ENCODE data around the gene TAF11L6. TPM values are rescaled to one million over a fixed set of nuclear protein-coding genes. Genes with fewer than 3 reads are reported as not detected.
"Not testable (repeated sequence)": the region's sequence is repeated elsewhere in the genome, so short reads cannot be mapped to it uniquely, and the experiment has no call there.

TAF11L6 gene
- total RNA-seq, result not detected

DNA sequence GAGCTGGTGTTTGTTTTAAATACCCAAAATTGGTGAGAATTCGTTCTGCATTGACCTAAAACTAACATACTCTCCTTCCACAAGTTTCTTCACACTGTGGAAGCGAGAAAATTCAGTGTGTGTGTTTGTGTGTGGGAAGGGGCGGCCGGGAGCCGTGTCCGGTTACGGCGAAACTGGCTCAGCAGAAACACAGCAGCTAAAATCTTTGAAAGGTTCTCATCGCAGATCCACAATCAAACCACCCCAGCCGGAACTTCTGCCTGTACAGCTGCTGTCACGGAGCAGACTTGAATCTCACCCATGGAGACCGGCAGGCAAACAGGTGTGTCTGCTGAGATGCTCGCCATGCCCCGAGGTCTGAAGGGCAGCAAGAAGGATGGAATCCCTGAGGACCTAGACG lies at the start of gene TAF11L6:
Gene TAF11L6, plus strand, starts transcription at position 301 of the 400 bp plus-strand sequence.
- H3K36me3 ChIP-seq; H3K27me3 ChIP-seq; ATAC-seq (ENCODE audit: low FRiP score in 2 of 2); H3K27ac ChIP-seq; DNase-seq; H3K4me1 ChIP-seq; H3K9me3 ChIP-seq; H3K4me3 ChIP-seq: not testable (repeated sequence)
- no CpG with 5 or more reads among the region's 15 CpGs for whole genome bisulfite sequencing, 2 donors

DNA sequence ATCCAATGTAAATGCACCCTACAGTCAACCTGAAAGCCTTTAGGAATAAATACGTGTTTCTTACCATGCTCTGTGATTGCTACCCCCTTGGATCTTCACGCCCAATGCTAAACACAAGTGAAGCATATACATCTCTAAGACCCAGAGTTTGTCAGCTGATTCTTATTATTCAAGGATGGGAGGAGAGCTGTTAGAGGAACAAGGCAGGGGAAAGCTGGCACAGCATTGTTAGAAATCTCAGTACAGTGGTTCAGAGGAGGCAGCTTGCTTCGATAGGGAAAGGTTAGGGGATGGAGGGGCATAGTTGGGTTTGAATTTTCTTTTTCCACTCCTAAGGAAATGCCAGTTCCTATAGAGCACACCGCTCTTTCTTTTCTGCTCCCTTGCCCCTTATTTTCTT lies 47.1 kb upstream of the TAF11L6 start:
- WGBS, 2 donors, result 77 to 81% methylated on average over 4 of the region's 4 CpGs
- no peak overlapping the region for H3K4me3 ChIP-seq
- no peaks in the 10 kb centered on the region for H3K4me1 ChIP-seq
- no peaks in the 10 kb centered on the region for H3K27me3 ChIP-seq
- no peaks in the 10 kb centered on the region for H3K9me3 ChIP-seq
- ATAC-seq (ENCODE audit: low FRiP score in 2 of 2), result no peak
- no peak for DNase-seq
- no peaks in the 10 kb centered on the region for H3K36me3 ChIP-seq
- TF ChIP-seq, protein P1, sequence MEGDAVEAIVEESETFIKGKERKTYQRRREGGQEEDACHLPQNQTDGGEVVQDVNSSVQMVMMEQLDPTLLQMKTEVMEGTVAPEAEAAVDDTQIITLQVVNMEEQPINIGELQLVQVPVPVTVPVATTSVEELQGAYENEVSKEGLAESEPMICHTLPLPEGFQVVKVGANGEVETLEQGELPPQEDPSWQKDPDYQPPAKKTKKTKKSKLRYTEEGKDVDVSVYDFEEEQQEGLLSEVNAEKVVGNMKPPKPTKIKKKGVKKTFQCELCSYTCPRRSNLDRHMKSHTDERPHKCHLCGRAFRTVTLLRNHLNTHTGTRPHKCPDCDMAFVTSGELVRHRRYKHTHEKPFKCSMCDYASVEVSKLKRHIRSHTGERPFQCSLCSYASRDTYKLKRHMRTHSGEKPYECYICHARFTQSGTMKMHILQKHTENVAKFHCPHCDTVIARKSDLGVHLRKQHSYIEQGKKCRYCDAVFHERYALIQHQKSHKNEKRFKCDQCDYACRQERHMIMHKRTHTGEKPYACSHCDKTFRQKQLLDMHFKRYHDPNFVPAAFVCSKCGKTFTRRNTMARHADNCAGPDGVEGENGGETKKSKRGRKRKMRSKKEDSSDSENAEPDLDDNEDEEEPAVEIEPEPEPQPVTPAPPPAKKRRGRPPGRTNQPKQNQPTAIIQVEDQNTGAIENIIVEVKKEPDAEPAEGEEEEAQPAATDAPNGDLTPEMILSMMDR (IDR thresholded peaks at IDR 0.05), result no peak
- TF ChIP-seq POLR2AphosphoS5 (IDR thresholded peaks at IDR 0.05) (no peak), POLR2A (IDR thresholded peaks at IDR 0.05) (no peak), EP300 (IDR thresholded peaks at IDR 0.05) (no peak)
- no peak overlapping the region for H3K27ac ChIP-seq

DNA sequence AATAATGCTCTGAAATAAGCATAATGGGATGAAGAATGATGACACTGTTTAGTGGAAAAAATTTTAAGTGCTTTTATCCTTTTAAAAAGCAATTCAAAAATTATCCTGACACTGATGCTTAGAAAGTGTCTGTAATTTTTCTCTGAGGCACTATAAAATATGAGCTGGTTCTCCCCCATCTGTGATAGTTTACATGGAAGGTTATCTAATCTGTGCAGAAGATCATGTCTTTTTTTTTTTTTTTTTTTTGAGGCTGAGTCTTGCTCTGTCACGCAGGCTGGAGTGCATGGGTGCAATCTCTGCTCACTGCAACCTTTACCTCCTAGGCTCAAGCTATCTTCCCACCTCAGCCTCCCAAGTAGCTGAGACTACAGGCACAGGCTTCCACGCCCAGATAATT lies 45.7 kb upstream of the TAF11L6 start:
- no peak overlapping the region for H3K4me3 ChIP-seq
- no peak overlapping the region for H3K27ac ChIP-seq
- DNase-seq (no peak), ATAC-seq (ENCODE audit: low FRiP score in 2 of 2) (no peak)
- no peaks in the 10 kb centered on the region for H3K9me3 ChIP-seq
- no peaks in the 10 kb centered on the region for H3K36me3 ChIP-seq
- TF ChIP-seq, protein P1 (IDR thresholded peaks at IDR 0.05), result no peak
- no peak for TF ChIP-seq POLR2A (IDR thresholded peaks at IDR 0.05)
- no peak for TF ChIP-seq EP300 (IDR thresholded peaks at IDR 0.05)
- no peak for TF ChIP-seq POLR2AphosphoS5 (IDR thresholded peaks at IDR 0.05)
- no peaks in the 10 kb centered on the region for H3K27me3 ChIP-seq
- WGBS, 2 donors, result 58 to 71% methylated on average over 2 of the region's 2 CpGs
- no peaks in the 10 kb centered on the region for H3K4me1 ChIP-seq

DNA sequence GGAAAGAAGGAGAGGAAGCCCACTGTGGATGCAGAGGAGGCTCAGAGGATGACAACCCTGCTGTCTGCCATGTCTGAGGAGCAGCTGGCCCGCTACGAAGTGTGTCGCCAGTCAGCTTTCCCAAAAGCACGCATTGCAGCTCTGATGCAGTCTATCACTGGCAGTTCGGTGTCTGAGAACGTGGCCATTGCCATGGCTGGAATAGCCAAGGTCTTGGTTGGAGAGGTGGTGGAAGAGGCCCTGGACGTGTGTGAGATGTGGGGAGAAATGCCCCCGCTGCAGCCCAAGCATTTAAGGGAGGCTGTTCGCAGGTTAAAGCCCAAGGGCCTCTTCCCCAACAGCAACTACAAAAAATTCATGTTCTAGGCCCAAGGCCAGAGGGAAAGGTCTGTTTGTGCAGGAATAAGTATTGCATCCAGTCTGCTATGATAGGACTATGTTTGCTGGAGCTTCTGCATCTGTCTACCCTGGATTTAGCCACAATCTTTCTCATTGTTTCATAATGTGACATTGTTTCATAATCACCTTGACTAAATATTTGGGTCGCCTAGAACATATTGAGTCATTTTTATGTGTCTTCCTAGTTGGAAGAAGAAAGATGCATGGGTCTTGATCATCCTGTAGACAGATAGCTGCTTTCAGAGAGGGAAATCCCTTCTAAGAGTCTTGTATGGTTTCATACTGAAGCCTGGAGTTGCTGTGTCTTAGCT lies 41.9 kb upstream of the TAF11L6 start:
- not testable (repeated sequence) for H3K27ac ChIP-seq; H3K9me3 ChIP-seq; H3K36me3 ChIP-seq; H3K4me3 ChIP-seq; H3K4me1 ChIP-seq; ATAC-seq (ENCODE audit: low FRiP score in 2 of 2); DNase-seq; H3K27me3 ChIP-seq
- 87 to 92% methylated on average over 10 of the region's 10 CpGs for WGBS, 2 donors

DNA sequence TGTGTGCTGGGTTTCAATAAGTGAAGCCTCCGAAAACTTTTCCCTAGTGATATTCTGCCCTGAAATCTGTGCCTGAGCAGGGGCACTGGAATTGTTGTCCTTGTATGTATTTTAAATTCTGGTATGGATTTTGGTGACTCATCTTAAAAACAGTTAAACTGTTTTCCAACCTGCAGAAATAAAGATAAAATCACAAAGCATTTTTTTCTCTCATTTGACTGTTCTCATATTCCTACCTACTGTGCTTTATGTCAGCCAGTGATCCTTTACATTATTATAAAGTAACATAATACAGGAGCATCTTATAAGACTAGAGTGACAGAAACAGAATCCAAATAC lies 41.3 kb upstream of the TAF11L6 start:
- ATAC-seq (ENCODE audit: low FRiP score in 2 of 2) (no peak), DNase-seq (no peak)
- Histone ChIP-seq H3K4me1 (no peaks in the 10 kb centered on the region), H3K27ac (no peak overlapping the region), H3K27me3 (no peaks in the 10 kb centered on the region), H3K36me3 (no peaks in the 10 kb centered on the region), H3K9me3 (no peaks in the 10 kb centered on the region), H3K4me3 (no peak overlapping the region)
- WGBS, 2 donors, result 81 to 94% methylated on average over 1 of the region's 1 CpG
- TF ChIP-seq EP300 (IDR thresholded peaks at IDR 0.05), result no peak
- TF ChIP-seq POLR2AphosphoS5 (IDR thresholded peaks at IDR 0.05), result no peak
- no peak for TF ChIP-seq POLR2A (IDR thresholded peaks at IDR 0.05)
- TF ChIP-seq, protein P1 (IDR thresholded peaks at IDR 0.05), result no peak

DNA sequence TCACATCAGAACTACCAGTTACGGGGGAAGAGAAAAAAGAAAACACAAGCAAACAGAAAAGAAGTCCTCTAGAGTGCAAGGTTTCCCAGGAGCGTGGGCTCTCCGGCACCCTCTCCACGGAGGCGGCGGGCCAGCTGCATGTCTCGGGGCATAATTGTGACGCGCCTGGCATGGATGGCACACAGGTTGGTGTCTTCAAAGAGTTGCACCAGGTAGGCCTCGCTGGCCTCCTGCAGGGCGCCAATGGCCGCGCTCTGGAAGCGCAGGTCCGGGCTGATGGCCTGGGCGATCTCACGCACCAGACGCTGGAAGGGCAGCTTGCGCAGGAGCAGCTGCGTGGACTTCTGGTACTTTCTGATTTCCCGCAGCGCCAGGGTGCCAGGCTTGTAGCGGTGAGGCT lies 37.2 kb upstream of the TAF11L6 start:
- not testable (repeated sequence) for H3K36me3 ChIP-seq; H3K4me3 ChIP-seq; H3K9me3 ChIP-seq; H3K27ac ChIP-seq; ATAC-seq (ENCODE audit: low FRiP score in 2 of 2); H3K27me3 ChIP-seq; H3K4me1 ChIP-seq
- peak in 1 of 2 donors; percentile 59 for DNase-seq
- WGBS, 2 donors, result 94 to 96% methylated on average over 15 to 21 of the region's 23 CpGs

Measured in upper lobe of left lung (tissue), 6 donors.